WTC11 (cell line): Measurements from ENCODE around the gene BRMS1. TPM values are rescaled to one million over a fixed set of nuclear protein-coding genes. Genes with fewer than 3 reads are reported as not detected.

ENCODE experiments used
- ATAC-seq: fragments of 200-7000 bp; cut with Tn5 transposase; 2 replicates; pipeline ENCODE4 v1.10.0; 2021; ENCODE audit warnings: mild to moderate bottlenecking, moderate library complexity
- CTCF ChIA-PET: fragments of 300-600 bp; sonication (Branson Sonifier 250); formaldehyde crosslinking; loops from one replicate; lab custom pipeline; 2021; ENCODE audit warnings: antibody characterized with exemption; lab: Charles Lee
- POLR2A ChIA-PET: fragments of 350-600 bp; sonication (Branson Sonifier 250); formaldehyde crosslinking; loops from one replicate; lab custom pipeline; 2021; ENCODE audit warnings: antibody characterized with exemption; lab: Charles Lee
- DNase-seq: peaks from one replicate; pipeline ENCODE4 v3.0.0; 2021; ENCODE audit warnings: low spot score
- H3K27ac Mint-ChIP-seq: 2 replicates; pipeline ENCODE4 v1.8.0; 2021; ENCODE audit warnings: mixed read lengths
- H3K27me3 Mint-ChIP-seq: 2 replicates; pipeline ENCODE4 v1.8.0; 2021; ENCODE audit warnings: low read depth, mild to moderate bottlenecking, moderate library complexity, mixed read lengths
- H3K36me3 Mint-ChIP-seq: 2 replicates; pipeline ENCODE4 v1.8.0; 2021; ENCODE audit warnings: mixed read lengths
- H3K4me1 Mint-ChIP-seq: 2 replicates; pipeline ENCODE4 v1.8.0; 2022; ENCODE audit warnings: mixed read lengths
- H3K4me3 Mint-ChIP-seq: 2 replicates; pipeline ENCODE4 v1.8.0; 2021; ENCODE audit warnings: mild to moderate bottlenecking, moderate library complexity, mixed read lengths
- H3K9me3 Mint-ChIP-seq: 2 replicates; pipeline ENCODE4 v1.8.0; 2021; ENCODE audit warnings: mixed read lengths
- ATF6 ChIP-seq: sonication (generic); formaldehyde crosslinking; IDR thresholded peaks from 2 replicates; pipeline ENCODE4 v1.8.1; 2023; ENCODE audit warnings: mild to moderate bottlenecking, missing genetic modification reagents
- CDX4 ChIP-seq: fragments of 250-450 bp; sonication (Bioruptor Pico); IDR thresholded peaks from 2 replicates; pipeline ENCODE4 v1.9.0; 2021; ENCODE audit warnings: moderate library complexity, mild to moderate bottlenecking, inconsistent platforms, borderline replicate concordance
- CREM ChIP-seq: sonication (generic); formaldehyde crosslinking; IDR thresholded peaks from 2 replicates; pipeline ENCODE4 v1.8.1; 2022; ENCODE audit warnings: mild to moderate bottlenecking, missing genetic modification reagents, moderate library complexity
- ESRRA ChIP-seq: sonication (generic); formaldehyde crosslinking; IDR thresholded peaks from 2 replicates; pipeline ENCODE4 v1.8.1; 2022; ENCODE audit warnings: mild to moderate bottlenecking, missing genetic modification reagents, borderline replicate concordance
- GABPB1 ChIP-seq: sonication (generic); formaldehyde crosslinking; IDR thresholded peaks from 2 replicates; pipeline ENCODE4 v1.8.1; 2023; ENCODE audit warnings: mild to moderate bottlenecking, missing genetic modification reagents
- JUN ChIP-seq: sonication (generic); formaldehyde crosslinking; IDR thresholded peaks from 2 replicates; pipeline ENCODE4 v1.8.0; 2023; ENCODE audit warnings: mild to moderate bottlenecking, missing genetic modification reagents
- NFATC4 ChIP-seq: fragments of 250-450 bp; sonication (Bioruptor Pico); IDR thresholded peaks from 2 replicates; pipeline ENCODE4 v1.9.0; 2021; ENCODE audit warnings: mild to moderate bottlenecking
- NR3C1 ChIP-seq: sonication (generic); formaldehyde crosslinking; conservative IDR thresholded peaks from 2 replicates; pipeline ENCODE4 v1.8.1; 2023; ENCODE audit warnings: low read depth, mild to moderate bottlenecking, missing genetic modification reagents
- ZNF121 ChIP-seq: sonication (generic); formaldehyde crosslinking; IDR thresholded peaks from 2 replicates; pipeline ENCODE4 v1.8.0; 2023; ENCODE audit warnings: missing genetic modification reagents
- ZNF219 ChIP-seq: sonication (generic); formaldehyde crosslinking; IDR thresholded peaks from 2 replicates; pipeline ENCODE4 v1.8.0; 2023; ENCODE audit warnings: missing genetic modification reagents, mild to moderate bottlenecking, borderline replicate concordance
- ZNF423 ChIP-seq: fragments of 250-450 bp; sonication (Bioruptor Pico); IDR thresholded peaks from 2 replicates; pipeline ENCODE4 v2.1.2; 2022; ENCODE audit warnings: mild to moderate bottlenecking, moderate library complexity
- total RNA-seq: library from RNA; stranded (reverse); gene quantifications from 3 replicates; pipeline ENCODE4 v1.2.3, GENCODE V29; 2021
- TF ChIP-seq, protein P1 (sequence below): sonication (generic); formaldehyde crosslinking; IDR thresholded peaks from 2 replicates; pipeline ENCODE4 v1.8.1; 2022; ENCODE audit warnings: mild to moderate bottlenecking, missing genetic modification reagents, moderate library complexity, borderline replicate concordance
- TF ChIP-seq, protein P2 (sequence below): sonication (generic); formaldehyde crosslinking; IDR thresholded peaks from 2 replicates; pipeline ENCODE4 v1.8.0; 2023; ENCODE audit warnings: missing genetic modification reagents
- TF ChIP-seq, protein P3 (sequence below): sonication (generic); formaldehyde crosslinking; IDR thresholded peaks from 2 replicates; pipeline ENCODE4 v1.8.0; 2022; ENCODE audit warnings: mild to moderate bottlenecking, missing genetic modification reagents
- TF ChIP-seq, protein P4 (sequence below): sonication (generic); formaldehyde crosslinking; IDR thresholded peaks from 2 replicates; pipeline ENCODE4 v1.8.1; 2022; ENCODE audit warnings: low read depth, missing genetic modification reagents, borderline replicate concordance

The BRMS1 gene
- total RNA-seq, 1 experiment from 2014 or later: 44.5 TPM

DNA sequence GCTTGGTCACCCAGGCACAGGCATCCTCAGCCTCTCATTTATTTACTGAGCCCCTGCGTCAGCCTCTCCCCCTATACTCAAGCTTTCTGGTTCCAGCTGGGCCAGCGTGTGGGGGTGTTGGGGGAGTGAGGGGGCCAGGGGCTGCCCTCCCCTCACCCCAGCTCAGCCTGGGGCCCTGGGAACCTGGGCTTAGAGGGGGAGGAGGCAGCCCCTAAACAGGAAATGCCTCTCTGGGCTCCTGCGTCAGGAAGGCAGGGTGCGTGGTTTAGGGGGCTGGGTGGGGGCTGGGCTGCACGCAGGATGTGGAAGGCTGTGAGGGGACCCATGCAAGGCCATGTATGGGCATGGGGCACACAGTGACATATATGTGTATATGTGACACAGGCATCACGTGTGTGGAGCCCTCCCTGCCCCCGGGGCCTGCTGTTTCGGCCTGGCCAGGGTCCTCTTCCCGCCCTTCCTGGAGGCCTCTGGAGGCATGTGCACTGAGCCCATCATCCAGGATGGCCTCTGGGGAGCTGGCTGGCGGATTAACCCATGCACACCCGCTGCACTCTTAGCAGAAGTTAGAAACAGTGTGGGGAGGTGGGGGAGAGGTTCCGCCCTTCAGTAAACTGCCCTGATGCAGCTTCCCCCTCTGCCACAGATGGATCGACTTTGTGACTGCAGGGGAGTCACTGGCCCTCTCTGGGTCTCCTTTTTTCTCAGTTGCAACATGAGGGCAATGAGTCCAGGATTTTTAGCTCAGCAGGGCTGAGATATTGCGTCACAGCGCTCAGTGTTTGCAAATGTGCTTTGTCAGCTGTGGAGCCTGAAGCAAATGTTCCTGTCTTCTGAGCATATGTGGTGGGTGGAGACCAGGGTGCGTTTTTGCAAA lies 26.9 kb downstream of the BRMS1 start (continued):
- no peak for TF ChIP-seq ZNF121 (CRISPR knock-in tag)
- TF ChIP-seq, protein P1, sequence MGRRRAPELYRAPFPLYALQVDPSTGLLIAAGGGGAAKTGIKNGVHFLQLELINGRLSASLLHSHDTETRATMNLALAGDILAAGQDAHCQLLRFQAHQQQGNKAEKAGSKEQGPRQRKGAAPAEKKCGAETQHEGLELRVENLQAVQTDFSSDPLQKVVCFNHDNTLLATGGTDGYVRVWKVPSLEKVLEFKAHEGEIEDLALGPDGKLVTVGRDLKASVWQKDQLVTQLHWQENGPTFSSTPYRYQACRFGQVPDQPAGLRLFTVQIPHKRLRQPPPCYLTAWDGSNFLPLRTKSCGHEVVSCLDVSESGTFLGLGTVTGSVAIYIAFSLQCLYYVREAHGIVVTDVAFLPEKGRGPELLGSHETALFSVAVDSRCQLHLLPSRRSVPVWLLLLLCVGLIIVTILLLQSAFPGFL (CRISPR knock-in tag): no peak
- TF ChIP-seq CREM (CRISPR knock-in tag): no peak
- TF ChIP-seq, protein P2, sequence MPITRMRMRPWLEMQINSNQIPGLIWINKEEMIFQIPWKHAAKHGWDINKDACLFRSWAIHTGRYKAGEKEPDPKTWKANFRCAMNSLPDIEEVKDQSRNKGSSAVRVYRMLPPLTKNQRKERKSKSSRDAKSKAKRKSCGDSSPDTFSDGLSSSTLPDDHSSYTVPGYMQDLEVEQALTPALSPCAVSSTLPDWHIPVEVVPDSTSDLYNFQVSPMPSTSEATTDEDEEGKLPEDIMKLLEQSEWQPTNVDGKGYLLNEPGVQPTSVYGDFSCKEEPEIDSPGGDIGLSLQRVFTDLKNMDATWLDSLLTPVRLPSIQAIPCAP (CRISPR knock-in tag): no peak
- no peak for TF ChIP-seq JUN (CRISPR knock-in tag)

GRCh38 chr11:66317322-66317722 lies 27.6 kb downstream of the BRMS1 start:
- Mint-ChIP-seq H3K4me1 (peaks cover 26% of the 10 kb centered on the region), H3K4me3 (peak overlapping the region; percentile 57), H3K27ac (peak overlapping the region; percentile 96), H3K9me3 (peaks cover 20% of the 10 kb centered on the region), H3K27me3 (peaks cover 22% of the 10 kb centered on the region), H3K36me3 (peaks cover 20% of the 10 kb centered on the region)
- TF ChIP-seq ZNF219 (CRISPR knock-in tag): no peak
- TF ChIP-seq, protein P3, sequence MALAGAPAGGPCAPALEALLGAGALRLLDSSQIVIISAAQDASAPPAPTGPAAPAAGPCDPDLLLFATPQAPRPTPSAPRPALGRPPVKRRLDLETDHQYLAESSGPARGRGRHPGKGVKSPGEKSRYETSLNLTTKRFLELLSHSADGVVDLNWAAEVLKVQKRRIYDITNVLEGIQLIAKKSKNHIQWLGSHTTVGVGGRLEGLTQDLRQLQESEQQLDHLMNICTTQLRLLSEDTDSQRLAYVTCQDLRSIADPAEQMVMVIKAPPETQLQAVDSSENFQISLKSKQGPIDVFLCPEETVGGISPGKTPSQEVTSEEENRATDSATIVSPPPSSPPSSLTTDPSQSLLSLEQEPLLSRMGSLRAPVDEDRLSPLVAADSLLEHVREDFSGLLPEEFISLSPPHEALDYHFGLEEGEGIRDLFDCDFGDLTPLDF (CRISPR knock-in tag): no peak
- no peak for TF ChIP-seq NFATC4
- TF ChIP-seq ZNF121 (CRISPR knock-in tag): no peak
- TF ChIP-seq, protein P4, sequence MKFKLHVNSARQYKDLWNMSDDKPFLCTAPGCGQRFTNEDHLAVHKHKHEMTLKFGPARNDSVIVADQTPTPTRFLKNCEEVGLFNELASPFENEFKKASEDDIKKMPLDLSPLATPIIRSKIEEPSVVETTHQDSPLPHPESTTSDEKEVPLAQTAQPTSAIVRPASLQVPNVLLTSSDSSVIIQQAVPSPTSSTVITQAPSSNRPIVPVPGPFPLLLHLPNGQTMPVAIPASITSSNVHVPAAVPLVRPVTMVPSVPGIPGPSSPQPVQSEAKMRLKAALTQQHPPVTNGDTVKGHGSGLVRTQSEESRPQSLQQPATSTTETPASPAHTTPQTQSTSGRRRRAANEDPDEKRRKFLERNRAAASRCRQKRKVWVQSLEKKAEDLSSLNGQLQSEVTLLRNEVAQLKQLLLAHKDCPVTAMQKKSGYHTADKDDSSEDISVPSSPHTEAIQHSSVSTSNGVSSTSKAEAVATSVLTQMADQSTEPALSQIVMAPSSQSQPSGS (CRISPR knock-in tag): no peak
- TF ChIP-seq ESRRA (CRISPR knock-in tag): no peak
- TF ChIP-seq ATF6: no peak
- TF ChIP-seq CDX4 (CRISPR knock-in tag): no peak
- POLR2A ChIA-PET: interaction anchor here (0.6 to 1.4 kb wide), 9 partner anchors 9 to 343 kb away, joined by 3 to 13 read pairs (median 4); partner anchors contain the start of genes SLC29A2 and YIF1A
- no peak for ATAC-seq
- CTCF ChIA-PET: interaction anchor here (0.6 to 3.4 kb wide), 18 partner anchors 10 to 738 kb away, joined by 3 to 31 read pairs (median 5); partner anchors contain the start of genes B4GAT1, MRPL11, RAB1B and RIN1
- DNase-seq: no peak

DNA sequence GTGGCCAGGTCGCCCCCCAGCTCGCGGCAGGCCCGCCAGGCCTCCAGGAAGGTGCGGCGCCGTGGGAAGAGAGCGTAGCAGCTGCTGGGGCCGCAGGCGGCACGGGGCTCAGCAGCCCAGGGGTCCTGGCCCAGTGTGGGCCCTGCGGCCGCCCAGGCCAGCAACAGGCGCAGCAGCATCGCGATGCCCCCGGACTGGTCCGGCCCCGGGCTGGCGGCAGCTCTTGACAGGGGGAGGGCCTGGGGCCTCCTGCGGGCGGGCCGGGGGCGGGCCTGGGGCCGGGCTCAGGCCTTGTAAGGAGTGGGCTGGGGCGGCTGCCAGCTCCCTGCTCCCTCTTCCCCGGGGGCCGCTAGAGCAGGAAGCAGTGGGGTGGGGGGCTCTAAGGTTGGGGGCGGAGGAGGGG lies 28.1 kb downstream of the BRMS1 start, which contains the start of gene CD248:
TSS of gene CD248 (minus strand) at position 196 of the 403 bp plus-strand sequence. CDS start at position 179, 17 bp downstream.
- Mint-ChIP-seq H3K27ac (peak within 1 kb of the TSS; percentile 96), H3K27me3 (peaks cover 22% of the 10 kb centered on the region), H3K4me3 (peak within 1 kb of the TSS; percentile 57), H3K4me1 (peaks cover 26% of the 10 kb centered on the region), H3K9me3 (peaks cover 20% of the 10 kb centered on the region)
- POLR2A ChIA-PET: interaction anchor here (0.5 to 1.2 kb wide), 10 partner anchors 10 to 1939 kb away, joined by 3 to 13 read pairs (median 4); partner anchors contain the start of genes SLC29A2 and YIF1A
- peak; percentile 5 for ATAC-seq
- DNase-seq: peak; percentile 59
- CTCF ChIA-PET: interaction anchor here (0.5 to 3.4 kb wide), 19 partner anchors 10 to 362 kb away, joined by 3 to 31 read pairs (median 5); partner anchors contain the start of genes B4GAT1, MRPL11, RAB1B and RIN1
- no peak for TF ChIP-seq NR3C1
- TF ChIP-seq ZNF423: peak; percentile 40; the same call in 1 of the 2 replicates
- TF ChIP-seq, protein P1 (CRISPR knock-in tag): no peak
- no peak for TF ChIP-seq GABPB1 (CRISPR knock-in tag)
- TF ChIP-seq, all 79 proteins: peak for 1
- peaks cover 20% of the 10 kb centered on the region for H3K36me3 Mint-ChIP-seq
